K562 (cell line): Measurements from ENCODE around the gene RPL26. TPM values are rescaled to one million over a fixed set of nuclear protein-coding genes. Genes with fewer than 3 reads are reported as not detected.

Experiments used
- CREM ChIP-seq: IDR thresholded peaks from 2 replicates; pipeline ENCODE4 v1.6.1; 2014; ENCODE audit warnings: antibody characterized with exemption, low read depth
- CTCF ChIP-seq, 3 experiments: IDR thresholded peaks in 2 of 3; conservative IDR thresholded peaks in 1 of 3; 2 replicates each; pipeline ENCODE4 v1.5.1; 2011 to 2012; ENCODE audit warnings: low read length in 3 of 3, mild to moderate bottlenecking in 3 of 3, control low read depth in 2 of 3, improper control_type of control experiment in 1 of 3, inconsistent platforms in 1 of 3, low read depth in 1 of 3, mixed read lengths in 1 of 3, moderate library complexity in 1 of 3; ENCODE audit not compliant: insufficient read depth in 2 of 3
- FOXM1 ChIP-seq, 2 experiments: fragments of 450-650 bp in 1 of 2; sonication (generic) in 1 of 2; formaldehyde crosslinking in 1 of 2; IDR thresholded peaks; 2 replicates each; pipeline versions ENCODE4 v1.6.1 to v1.9.0; 2017 to 2022; ENCODE audit warnings: low read depth in 2 of 2, mild to moderate bottlenecking in 2 of 2, missing genetic modification reagents in 1 of 2, moderate library complexity in 1 of 2
- NR2C2 ChIP-seq, 2 experiments: fragments of 200-800 bp in 1 of 2; sonication (Bioruptor generic) in 1 of 2; sonication (generic) in 1 of 2; formaldehyde crosslinking in 1 of 2; IDR thresholded peaks; 2 replicates each; pipeline versions ENCODE4 v1.6.1 to v1.8.0; 2016 to 2022; ENCODE audit warnings: mild to moderate bottlenecking in 1 of 2, missing compliant biosample characterization in 1 of 2, missing genetic modification characterization in 1 of 2, missing genetic modification reagents in 1 of 2
- POLR2A ChIP-seq: fragments of 450-650 bp; conservative IDR thresholded peaks from 2 replicates; pipeline ENCODE4 v1.6.1; 2016
- ZNF143 ChIP-seq: sonication (generic); formaldehyde crosslinking; IDR thresholded peaks from 2 replicates; pipeline ENCODE4 v1.9.0; 2022; ENCODE audit warnings: mild to moderate bottlenecking, missing genetic modification reagents
- ZNF277 ChIP-seq: fragments of 250-450 bp; sonication (Bioruptor Pico); IDR thresholded peaks from 2 replicates; pipeline ENCODE4 v1.8.0; 2022; ENCODE audit warnings: inconsistent platforms, mild to moderate bottlenecking, moderate library complexity, borderline replicate concordance
- polyA plus RNA-seq, 8 experiments: library from polyadenylated mRNA; depleted of rRNA in 4 of 8; stranded (reverse) in 5 of 8; unstranded in 3 of 8; fragments of >200 nt; fragmentation: Nextera tagmentation in 2 of 8; fragmentation: Illumina TruSeq in 1 of 8; extraction: Ambion mirVana in 2 of 8; extraction: Trizol in 1 of 8; gene quantifications; 2 replicates each; pipeline versions ENCODE4 v1.2.1 to v1.2.3, GENCODE V29; 2011 to 2014; ENCODE audit warnings: inconsistent platforms in 1 of 8, missing spikeins in 1 of 8
- total RNA-seq, 7 experiments: library from RNA; depleted of rRNA in 6 of 7; stranded (reverse); fragments of >200 nt in 6 of 7; fragmentation: Illumina TruSeq in 2 of 7; extraction: Trizol in 2 of 7; gene quantifications; 2 replicates each; pipeline versions ENCODE4 v1.2.1 to v1.2.3, GENCODE V29; 2011 to 2021; ENCODE audit warnings: low replicate concordance in 1 of 7
- TF ChIP-seq, protein P1 (sequence below), 2 experiments: IDR thresholded peaks in 1 of 2; conservative IDR thresholded peaks in 1 of 2; 2 replicates each; pipeline ENCODE4 v1.6.1; 2016; ENCODE audit warnings: low read depth in 2 of 2, mild to moderate bottlenecking in 1 of 2, missing compliant biosample characterization in 1 of 2, missing genetic modification characterization in 1 of 2, moderate library complexity in 1 of 2
- TF ChIP-seq, protein P2 (sequence below): IDR thresholded peaks from 3 replicates; pipeline ENCODE4 v1.6.1; 2011; ENCODE audit warnings: borderline replicate concordance, mild to moderate bottlenecking, moderate library complexity; ENCODE audit not compliant: insufficient read length; ENCODE audit errors: extremely low read depth

Gene RPL26
- total and polyA plus RNA-seq, 9 of the 15 experiments (the other 6 are each of a cell fraction or from before 2014, with no cell fraction given), result 1,474 to 4,074 (median 2,904) TPM

GRCh38 chr17:8337802-8338752, 44.9 kb downstream of the RPL26 start (continued):
- TF ChIP-seq NR2C2 (CRISPR knock-in tag; IDR thresholded peaks at IDR 0.05) (no peak), NR2C2 (tag; IDR thresholded peaks at IDR 0.05) (no peak), FOXM1 (IDR thresholded peaks at IDR 0.05; ENCODE audit: low read depth) (no peak), FOXM1 (CRISPR knock-in tag; IDR thresholded peaks at IDR 0.05; ENCODE audit: low read depth) (no peak), CREM (0 out of 2 replicates have a peak, but pooled peaks have one; percentile 28), ZNF277 (CRISPR knock-in tag) (no peak), CTCF (IDR thresholded peaks at IDR 0.05 in 2 of 3, conservative IDR thresholded peaks at IDR 0.05 in 1 of 3; ENCODE audit: insufficient read depth in 2 of 3, low read depth in 1 of 3, low read length in 3 of 3) (no peak), POLR2A (no peak), ZNF143 (CRISPR knock-in tag) (no peak)
- TF ChIP-seq, protein P1, sequence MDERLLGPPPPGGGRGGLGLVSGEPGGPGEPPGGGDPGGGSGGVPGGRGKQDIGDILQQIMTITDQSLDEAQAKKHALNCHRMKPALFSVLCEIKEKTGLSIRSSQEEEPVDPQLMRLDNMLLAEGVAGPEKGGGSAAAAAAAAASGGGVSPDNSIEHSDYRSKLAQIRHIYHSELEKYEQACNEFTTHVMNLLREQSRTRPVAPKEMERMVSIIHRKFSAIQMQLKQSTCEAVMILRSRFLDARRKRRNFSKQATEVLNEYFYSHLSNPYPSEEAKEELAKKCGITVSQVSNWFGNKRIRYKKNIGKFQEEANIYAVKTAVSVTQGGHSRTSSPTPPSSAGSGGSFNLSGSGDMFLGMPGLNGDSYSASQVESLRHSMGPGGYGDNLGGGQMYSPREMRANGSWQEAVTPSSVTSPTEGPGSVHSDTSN (CRISPR knock-in tag; IDR thresholded peaks at IDR 0.05; ENCODE audit: low read depth), result no peak
- TF ChIP-seq, protein P1 (tag; conservative IDR thresholded peaks at IDR 0.05; ENCODE audit: low read depth), result peak; percentile 58; the same call in 1 of the 2 replicates
- TF ChIP-seq, protein P2, sequence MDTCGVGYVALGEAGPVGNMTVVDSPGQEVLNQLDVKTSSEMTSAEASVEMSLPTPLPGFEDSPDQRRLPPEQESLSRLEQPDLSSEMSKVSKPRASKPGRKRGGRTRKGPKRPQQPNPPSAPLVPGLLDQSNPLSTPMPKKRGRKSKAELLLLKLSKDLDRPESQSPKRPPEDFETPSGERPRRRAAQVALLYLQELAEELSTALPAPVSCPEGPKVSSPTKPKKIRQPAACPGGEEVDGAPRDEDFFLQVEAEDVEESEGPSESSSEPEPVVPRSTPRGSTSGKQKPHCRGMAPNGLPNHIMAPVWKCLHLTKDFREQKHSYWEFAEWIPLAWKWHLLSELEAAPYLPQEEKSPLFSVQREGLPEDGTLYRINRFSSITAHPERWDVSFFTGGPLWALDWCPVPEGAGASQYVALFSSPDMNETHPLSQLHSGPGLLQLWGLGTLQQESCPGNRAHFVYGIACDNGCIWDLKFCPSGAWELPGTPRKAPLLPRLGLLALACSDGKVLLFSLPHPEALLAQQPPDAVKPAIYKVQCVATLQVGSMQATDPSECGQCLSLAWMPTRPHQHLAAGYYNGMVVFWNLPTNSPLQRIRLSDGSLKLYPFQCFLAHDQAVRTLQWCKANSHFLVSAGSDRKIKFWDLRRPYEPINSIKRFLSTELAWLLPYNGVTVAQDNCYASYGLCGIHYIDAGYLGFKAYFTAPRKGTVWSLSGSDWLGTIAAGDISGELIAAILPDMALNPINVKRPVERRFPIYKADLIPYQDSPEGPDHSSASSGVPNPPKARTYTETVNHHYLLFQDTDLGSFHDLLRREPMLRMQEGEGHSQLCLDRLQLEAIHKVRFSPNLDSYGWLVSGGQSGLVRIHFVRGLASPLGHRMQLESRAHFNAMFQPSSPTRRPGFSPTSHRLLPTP, result no peak
- TF ChIP-seq, all 486 proteins: peak for 22
